ENCODE results near the gene PSAP.

GRCh38 chr10:71777213-71777985, 73.7 kb downstream of the PSAP start:
- TF ChIP-seq, protein P1, sequence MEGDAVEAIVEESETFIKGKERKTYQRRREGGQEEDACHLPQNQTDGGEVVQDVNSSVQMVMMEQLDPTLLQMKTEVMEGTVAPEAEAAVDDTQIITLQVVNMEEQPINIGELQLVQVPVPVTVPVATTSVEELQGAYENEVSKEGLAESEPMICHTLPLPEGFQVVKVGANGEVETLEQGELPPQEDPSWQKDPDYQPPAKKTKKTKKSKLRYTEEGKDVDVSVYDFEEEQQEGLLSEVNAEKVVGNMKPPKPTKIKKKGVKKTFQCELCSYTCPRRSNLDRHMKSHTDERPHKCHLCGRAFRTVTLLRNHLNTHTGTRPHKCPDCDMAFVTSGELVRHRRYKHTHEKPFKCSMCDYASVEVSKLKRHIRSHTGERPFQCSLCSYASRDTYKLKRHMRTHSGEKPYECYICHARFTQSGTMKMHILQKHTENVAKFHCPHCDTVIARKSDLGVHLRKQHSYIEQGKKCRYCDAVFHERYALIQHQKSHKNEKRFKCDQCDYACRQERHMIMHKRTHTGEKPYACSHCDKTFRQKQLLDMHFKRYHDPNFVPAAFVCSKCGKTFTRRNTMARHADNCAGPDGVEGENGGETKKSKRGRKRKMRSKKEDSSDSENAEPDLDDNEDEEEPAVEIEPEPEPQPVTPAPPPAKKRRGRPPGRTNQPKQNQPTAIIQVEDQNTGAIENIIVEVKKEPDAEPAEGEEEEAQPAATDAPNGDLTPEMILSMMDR (IDR thresholded peaks at IDR 0.05; ENCODE audit: low read depth, low read length, missing input control), result no peak
- TF ChIP-seq MAX (IDR thresholded peaks at IDR 0.05) (no peak), YY1 (IDR thresholded peaks at IDR 0.05) (no peak), JUND (IDR thresholded peaks at IDR 0.05) (no peak)

Measured in liver (tissue), 3 donors.